Amniotic epithelial cell (primary cell): ENCODE results near the gene KDM4B.
A peak's percentile ranks its signal among the peaks of the same experiment; 100 is the strongest.

ENCODE experiments used
- DNase-seq: peaks from one replicate; pipeline ENCODE4 v3.0.0-alpha.2; 2010; ENCODE audit warnings: low read depth

KDM4B gene

DNA sequence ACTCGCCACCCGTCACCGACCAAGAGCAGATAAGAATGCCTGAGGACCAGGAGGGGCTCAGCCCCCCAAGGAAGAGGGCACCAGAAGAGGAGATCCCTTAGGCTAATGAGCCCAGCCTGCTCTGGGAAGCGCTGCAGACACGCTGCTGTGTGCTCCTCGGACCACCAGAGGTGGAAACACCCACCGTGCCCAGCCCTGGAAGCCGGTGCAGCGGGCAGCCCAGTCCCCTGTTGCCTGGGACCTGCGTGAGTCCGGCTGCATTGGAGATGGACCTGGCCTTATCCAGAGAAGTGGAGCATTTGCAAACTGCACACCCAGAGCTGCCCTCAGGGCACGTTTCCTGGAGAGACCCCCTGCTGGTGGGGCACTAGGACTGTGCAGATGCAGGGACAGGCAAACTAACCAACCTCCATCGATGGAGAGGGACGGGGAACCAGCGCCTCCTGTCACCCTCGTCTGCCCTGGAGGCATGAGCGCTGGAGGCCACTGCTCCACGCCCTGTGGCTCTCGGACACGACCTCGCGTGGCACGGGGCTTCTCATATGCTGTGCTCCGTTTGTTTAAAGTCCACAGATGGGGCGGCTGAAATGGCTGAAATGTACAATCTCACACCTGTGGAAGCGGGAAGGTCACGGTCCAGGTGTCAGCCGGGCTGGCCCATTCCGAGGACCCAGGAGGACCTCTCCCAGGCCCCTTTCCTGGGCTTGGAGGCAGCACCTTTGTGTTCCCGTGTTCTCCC, 153.9 kb downstream of the KDM4B start:
- no peak for DNase-seq

DNA sequence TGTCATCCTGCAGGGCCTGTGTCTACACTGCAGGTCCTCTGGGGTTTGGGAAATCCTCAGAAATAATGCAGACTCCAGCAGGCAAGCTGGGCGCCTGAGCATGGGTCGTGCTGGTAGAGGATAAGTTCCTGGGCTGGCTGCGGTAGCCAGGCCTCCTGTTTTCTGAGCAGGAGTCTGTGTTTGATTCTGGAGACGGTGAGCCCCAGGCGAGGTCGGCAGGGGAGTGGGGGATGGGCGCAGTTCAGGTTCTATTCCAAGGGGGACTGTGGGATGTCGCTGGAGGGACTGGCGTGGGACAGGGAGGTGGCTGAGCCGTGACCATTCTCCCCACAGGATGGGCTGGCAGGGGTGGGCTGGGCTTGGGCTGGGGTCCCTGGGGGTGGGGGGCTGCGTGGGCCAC, 154.7 kb downstream of the KDM4B start:
- DNase-seq = no peak

DNA sequence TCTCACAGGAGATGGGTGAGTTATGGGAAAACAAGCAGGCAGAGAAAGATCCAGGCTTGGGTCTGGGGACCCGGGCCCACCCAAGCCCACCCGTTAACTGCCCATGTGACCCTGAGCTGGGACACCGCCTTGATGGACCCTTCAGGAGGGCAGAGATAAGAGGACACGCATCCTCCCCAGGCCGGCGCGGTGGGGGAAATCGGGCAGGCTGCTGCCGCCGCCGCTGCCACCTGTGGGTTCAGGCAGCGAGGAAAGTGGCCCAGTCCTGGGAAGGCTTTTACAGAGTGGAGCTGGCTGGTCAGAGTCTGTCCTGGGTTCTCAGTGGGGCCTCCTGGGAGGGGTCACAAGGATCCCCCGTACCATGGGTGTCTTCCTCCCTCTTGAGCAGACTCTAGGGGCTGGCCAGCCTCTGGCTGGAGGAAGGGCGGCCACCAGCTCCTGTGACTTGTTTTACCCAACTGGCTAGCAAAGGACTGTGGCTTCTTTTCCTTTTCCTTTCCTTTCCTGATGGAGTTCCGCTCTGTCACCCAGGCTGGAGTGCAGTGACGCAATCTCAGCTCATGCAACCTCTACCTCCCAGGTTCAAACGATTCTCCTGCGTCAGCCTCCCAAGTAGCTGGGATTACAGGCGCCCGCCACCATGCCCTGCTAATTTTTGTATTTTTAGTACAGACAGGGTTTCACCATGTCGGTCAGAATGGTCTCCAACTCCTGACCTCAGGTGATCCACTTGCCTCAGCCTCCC, 155.4 kb downstream of the KDM4B start:
- DNase-seq = no peak

DNA sequence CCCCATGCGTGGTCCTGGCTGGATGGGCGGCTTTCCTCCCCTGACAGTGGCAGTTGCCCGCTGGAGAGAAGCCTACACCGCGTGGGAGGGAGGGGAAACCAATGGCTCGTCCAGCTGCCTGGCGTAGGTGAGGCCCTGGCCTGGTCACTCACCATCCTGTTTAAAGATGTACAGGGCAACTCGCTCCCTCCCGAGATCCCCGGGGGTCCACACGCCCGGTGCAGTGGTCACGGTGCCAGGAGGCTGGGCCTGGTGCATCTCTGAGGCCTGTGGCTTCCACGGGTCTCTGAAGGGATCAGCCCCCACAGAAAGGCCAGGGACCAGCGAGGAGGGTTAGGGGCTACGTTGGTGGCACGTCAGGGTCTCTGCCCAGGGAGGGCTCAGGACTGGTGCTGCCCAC, 156.5 kb downstream of the KDM4B start:
- no peak for DNase-seq

DNA sequence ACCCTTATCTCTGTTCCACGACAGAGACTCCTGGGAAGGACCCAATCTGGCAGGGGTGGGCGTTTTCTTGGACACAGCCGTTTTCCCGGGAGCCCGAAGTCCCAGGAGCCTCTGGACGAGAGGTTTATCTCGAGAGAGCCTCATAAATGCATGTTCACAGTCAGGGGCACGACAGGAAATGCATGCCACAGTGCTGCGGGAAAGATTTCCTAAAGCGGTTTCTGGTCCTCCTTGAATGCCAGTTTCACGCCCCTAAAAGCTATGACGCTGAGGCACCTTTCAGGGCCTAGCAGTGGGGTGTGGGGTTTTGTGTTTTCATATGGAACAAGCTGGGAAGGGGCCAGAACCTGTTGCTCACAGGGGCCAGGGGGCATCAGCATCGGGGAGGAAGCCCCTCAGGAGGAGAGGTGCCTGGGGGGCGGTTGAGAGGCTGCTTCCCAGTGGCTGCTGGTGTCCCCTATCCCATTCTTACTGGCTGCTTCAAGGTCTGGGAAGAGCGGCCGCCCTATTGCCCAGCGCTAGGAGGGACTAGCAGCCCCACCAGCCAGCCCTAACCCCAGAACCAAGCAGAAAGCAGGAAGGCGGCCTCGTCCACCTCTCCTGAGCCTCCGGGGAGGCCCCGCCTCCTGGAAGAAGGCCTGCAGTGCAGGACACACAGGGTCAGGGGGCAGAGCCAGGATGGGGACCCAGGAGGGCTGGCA, 157.0 kb downstream of the KDM4B start:
- DNase-seq = peak; percentile 48

DNA sequence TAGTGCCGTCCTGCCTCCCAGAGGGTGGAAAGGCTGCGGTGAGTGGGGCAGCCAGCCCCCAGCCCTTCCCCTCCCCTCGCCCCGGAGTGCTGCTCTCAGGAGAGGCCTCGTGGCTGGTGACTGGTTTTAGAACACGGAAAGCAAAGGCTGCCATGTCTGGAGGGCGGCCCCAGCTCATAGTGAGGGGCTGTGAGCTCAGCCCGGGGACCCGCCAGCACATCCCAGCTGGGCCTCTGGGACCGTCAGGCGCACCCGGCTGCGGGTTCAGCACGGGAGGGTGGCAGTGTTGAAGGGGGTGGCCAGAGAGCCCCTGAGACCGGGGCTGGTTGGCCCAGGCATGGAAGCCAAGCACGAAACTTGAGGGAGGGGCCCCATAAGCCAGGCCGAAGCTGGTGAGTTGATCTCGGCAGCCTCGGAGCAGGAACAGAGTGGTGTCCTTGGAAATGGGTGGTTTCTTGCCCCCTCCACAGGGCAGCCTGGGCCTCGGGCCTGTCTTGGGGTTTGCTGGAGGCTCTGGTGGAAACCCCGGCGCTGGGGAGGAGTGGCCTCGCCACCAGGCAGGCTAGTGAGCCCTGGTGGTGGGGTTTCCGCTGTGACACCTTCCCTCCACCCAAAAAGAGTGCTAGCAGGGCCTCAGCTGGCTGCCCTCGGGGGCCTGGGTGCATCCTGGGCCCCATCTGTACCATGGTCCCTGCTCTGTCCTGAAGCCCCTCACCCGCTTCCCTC, 157.7 kb downstream of the KDM4B start:
- no peak for DNase-seq

DNA sequence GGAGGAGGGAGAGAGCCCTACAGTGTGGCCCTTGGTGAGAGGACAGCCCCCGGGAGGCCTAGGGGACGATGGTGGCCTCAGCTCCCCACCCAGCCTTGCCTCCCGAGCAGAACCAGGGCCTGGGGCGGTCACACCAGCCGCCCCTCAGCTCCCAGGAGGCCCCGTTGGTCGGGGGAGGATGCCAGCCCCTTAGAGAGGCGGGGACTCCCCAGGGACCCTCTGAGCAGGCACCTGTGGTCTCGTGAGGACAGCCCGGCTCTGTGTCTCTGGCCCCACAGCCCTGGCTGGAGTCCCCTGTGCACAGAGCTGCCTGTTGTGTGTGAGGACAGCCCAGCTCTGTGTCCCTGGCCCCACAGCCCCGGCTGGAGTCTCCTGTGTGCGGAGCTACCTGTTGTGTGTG, 158.8 kb downstream of the KDM4B start:
- no peak for DNase-seq

DNA sequence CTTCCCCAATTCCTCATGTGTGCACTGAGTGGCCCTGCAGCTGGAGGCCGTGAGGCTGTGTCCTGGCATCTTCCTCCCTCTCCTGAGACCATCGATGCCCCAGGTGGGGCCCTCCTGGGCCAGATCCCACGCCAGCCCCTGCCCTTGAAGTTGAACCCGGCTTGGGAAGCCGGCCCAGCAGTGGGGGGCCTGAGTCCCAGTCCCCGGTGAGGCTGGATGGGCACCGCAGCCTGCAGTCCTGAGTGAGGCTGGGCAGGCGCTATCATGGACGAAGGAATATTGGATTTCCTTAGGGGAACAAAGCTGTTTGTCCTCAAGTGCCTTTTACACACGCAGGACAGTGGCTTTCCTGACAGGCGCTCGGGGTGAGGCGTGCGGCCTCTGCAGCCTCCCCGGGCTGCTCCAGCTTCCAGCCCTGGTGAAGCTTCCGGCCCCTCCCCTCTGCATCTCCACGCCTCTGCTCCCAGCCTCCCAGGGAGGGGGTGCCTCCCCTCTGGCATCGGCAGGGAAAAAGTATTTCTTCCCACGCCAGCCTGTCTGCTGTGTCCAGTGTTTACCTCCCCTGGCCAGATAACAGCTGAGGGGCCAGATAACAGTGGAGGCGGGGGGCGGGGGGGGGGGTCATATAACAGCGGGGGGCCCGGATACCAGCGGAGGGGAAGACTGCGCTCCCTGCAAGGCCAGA, 159.5 kb downstream of the KDM4B start:
- DNase-seq = peak; percentile 94

DNA sequence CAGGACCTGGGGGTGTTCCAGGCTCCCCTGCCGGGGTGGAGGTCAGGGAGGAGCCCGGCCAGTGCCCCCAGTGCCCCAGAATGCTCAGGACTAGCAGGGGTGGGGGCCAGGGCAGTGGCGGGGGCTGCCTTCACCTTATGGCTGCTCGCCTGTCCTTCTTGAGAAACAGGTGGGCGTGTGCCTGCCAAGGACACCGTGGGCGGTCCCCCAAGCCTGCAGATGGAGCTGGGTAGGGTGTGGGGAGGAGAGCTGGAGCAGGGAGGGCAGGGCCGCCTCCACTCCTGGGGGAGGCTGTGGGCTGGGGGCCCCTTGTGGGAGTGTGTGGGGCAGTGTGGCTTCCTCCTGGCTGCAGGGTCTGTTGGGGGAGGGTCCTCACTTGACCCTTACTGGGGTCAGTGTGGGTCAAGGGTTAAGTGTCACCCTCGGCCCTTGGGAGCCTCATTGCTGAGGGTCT, 160.1 kb downstream of the KDM4B start:
- peak; percentile 79 for DNase-seq

DNA sequence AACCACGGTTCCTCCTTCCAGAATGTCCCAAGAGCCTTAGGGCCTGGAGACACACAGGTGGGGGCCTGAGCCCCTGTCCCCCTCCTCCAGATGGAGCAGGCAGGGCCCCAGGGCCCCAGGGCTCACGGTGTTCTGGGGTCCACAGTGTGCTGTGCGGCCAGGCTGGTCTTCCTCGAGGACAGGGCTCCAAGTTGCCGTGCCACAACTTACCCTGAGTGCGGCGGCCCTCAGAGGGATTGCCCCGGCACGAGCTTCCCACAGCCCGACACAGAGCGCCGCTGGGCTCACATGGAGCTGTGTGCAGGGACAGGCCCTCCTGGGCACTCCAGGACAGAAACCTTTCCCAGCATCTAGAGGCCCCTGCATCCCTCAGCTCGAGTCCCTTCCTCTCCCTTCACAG, 160.8 kb downstream of the KDM4B start:
- DNase-seq = no peak

DNA sequence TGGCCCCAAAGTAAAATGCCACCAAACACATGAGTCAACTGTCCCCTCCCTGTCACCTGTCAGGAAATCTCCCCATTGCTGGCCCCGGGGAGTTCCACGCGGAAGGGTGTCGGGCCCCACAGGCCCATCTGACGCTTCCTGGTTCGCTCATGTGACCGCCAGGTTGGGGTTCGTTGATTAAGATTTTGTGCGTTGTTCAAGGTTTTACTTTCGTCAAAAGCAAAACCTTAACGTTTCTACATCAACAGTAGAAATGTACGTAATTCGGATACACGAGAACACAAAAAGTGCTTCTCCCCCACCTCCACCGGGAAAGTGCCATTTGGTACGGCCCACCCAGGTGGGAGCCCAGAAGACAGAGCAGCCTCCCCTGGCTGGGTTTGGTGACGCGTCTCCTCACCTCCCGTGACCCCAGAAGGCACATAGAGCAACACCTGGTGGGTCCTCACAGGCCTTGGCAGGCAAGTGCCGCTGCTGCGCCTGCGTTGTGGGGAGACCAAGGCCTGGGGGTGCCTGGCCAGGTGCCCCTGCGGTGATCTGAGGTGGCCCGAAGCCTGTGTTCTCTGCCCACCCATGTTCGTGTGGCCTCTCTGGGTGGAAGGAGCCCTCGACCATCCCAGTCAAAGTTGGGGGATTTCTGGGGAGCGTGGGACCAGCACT, 161.6 kb downstream of the KDM4B start:
- no peak for DNase-seq

DNA sequence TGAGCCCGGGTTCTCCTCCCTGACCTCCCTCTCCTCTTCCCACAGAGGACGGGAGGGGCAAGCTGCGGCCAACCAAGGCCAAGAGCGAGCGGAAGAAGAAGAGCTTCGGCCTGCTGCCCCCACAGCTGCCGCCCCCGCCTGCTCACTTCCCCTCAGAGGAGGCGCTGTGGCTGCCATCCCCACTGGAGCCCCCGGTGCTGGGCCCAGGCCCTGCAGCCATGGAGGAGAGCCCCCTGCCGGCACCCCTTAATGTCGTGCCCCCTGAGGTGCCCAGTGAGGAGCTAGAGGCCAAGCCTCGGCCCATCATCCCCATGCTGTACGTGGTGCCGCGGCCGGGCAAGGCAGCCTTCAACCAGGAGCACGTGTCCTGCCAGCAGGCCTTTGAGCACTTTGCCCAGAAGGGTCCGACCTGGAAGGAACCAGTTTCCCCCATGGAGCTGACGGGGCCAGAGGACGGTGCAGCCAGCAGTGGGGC, 162.2 kb downstream of the KDM4B start:
- no peak for DNase-seq

DNA sequence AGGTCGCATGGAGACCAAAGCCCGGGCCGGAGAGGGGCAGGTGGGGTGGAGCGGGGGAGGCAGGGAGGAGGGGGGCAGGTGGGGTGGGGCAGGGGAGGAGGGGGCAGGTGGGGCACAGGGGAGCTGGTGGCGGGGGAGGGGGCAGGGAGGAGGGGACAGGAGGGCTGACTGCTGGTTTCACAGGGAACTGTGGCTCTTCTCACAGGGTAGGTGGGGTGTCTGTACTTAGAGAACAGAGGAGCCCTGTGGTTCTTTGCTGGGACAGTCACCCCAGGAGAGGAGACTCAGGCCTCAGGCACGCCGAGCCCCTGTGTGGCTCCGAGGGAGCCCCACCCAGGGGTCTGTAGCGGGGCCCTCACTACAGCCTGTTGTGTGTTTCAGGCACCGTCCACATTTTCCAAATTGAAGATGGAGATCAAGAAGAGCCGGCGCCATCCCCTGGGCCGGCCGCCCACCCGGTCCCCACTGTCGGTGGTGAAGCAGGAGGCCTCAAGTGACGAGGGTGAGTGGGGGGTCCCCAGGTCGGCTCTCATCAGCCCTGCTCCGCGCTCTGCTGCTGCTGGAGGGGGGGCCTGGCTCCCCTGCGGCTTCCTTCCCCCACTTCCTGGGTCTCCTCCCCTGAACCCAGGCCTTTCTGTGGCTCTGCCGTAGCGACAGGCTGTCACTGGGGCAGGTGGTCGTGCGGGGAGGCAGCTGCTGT, 162.7 kb downstream of the KDM4B start:
- no peak for DNase-seq

DNA sequence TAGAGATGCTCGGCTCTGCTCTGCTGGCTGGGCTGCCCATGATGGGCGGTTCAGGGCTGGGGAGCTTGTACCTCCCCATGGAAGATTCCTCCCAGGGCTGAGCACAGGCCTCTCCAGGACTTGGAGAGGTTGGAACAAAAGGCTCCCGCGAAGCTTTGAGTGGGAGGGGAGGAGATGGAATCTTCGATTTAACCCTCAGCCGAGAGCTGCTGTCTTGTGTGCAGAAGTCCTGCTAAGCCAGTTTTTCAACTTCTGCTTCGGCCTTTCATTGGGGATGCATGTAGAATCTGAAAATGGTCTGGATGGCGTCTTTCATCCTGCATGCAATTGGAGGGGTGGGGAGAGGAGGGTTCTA, 163.3 kb downstream of the KDM4B start:
- peak; percentile 66 for DNase-seq

DNA sequence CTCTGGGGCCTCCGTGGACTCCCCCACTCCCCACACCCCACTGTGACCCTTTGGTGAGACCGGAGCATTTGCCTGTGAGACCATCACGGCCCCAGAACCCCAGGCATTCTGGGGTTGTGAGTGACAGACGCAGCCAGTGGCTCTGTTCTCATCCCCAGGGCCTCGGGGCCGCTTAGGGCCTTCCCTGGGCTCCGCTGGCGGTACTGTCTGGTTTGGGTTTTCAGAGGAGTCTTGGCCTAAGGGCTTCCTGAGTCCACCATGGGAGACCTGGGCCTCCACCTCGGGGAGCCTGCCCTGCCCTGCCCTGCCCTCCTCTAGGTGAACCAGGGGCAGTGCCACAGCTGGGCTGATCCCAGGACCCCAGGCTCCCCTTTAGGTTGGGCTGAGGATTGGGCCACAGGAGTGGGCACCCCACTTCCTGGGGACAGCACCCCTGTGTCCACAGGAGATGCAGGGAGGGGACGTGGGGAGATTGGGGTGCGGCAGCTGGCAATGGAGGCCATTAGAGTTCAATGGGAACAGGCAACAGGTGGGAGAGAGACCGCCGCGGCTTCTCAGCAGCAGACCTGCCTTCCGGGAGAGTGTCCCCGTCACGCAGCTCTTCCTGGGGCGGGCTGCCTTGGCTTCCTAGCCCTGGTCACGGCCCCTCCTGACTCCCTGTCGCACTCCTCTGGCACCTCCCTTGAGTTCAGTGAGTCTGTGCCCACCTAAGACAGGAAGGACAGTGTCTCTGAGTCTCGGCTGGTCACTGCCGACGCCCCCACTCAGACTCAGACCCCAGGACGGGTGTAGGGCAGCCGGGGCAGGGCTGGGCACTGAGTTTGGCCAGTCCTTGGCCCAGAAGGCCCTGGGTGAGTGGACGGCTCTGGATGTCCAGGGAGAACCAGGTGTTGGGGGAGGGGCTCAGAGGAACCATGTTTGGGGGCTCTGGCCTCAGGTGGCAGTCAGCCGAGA, 164.1 kb downstream of the KDM4B start:
- no peak for DNase-seq

DNA sequence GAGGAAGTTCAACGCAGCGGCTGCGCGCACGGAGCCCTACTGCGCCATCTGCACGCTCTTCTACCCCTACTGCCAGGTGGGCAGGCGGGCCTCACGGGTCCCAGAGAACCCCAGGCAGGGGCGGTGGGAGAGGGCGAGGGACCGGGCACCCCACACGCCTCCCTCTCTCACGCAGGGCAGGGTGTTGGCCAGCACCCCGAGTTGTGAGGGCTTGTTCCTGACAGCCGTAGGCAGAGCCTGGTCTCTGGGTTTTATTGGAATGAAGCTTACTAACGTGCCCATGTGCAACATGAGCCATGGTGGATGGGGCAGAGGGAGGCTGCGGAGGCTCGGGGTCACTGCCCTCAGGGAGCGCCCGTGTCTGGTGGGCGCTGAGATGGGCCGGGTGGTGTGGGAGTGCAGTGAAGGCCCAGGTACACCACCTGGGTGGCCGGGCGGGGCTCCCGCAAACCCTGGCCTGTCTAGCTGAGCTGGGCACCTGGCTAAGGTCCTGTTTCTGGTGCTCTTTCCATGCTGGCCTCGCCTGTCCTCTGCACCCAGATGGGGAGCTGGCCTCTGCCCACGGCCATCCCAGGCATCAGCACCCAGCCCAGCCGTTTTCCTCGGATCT, 165.2 kb downstream of the KDM4B start:
- no peak for DNase-seq

DNA sequence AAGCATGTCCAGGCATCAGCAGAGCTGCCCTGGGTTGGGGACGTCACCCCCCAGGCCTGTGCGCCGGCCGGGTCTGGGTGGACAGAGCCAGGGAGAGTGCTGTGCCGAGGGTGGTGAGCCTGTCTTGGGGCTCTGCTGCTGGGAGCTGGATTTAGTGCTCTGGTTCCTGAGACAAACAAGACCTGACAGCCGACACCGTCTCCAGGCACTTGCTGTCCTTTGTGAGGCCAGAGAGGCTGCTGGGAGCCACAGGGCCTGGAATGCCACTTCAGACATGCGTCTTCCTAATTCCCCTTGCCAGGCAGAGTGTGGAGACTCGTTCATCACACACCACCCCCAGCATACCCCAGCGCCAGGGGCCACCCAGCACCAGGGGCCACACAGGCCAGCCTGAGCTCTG, 165.8 kb downstream of the KDM4B start:
- no peak for DNase-seq

DNA sequence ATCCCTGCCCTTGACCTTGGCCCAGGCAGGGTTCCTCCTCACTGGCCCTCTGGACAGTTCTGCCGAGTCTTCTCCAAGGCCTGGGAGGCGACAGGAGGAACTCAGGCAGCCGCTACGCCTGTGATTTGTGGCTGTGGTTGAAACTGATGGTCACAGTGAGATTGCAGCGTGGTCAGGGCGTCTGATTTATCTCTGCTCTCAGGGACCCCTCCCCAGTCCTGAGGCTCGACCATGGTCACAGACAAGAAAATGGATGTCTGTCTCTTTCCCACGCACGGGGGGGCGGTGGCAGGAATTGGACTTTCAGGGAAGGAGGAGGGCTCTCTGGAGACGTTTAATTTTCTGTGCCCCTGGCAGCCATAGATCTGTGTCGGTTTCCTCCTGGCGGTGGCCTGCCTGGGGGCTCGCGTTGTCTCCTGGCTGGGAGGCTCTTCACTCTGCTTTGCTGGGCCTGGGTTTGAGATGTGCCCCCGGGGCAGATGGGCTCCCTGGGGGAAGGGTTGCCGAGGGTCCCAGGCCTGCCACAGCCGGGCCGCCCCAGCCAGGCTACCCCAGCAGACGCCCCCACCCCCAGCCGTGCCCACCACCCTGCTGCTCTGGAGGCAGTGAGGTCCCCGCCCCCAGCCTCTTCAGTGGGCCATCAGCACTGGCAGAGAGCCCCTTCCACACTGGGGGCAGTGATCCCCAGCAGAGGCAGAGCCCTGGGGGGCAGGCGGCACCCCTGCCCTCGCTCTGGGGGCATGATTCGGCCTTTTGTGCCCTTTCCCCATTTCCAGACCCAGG, 167.4 kb downstream of the KDM4B start:
- no peak for DNase-seq
